RKO (cell line): ENCODE data around the gene P2RY2.
"Not testable (repeated sequence)": the region's sequence is repeated elsewhere in the genome, so short reads cannot be mapped to it uniquely, and the experiment has no call there.

Source experiments
- DNase-seq: peaks from one replicate; pipeline ENCODE4 v3.0.0-alpha.2; 2016; ENCODE audit warnings: low spot score

Gene P2RY2

DNA sequence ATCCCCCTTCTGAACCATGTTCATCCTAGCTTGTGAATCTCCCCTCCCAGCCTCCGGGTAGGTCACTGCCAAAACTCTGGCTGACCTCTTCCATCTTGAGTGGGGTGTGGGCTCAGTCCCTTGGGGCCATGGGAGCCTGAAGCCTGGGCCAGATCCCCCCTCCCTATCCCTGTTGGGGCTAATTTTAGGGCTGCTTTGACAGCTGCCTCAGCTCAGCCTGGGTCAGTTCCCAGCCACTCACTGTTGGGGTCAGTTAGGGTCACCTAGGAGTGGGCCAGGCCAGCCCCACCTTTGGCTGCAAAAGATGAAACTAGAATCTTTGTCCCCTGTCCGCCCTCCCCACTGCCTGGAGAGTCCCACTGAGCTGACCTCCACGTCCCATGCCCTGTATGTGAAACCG, 29.8 kb upstream of the P2RY2 start:
- DNase-seq, result no peak

DNA sequence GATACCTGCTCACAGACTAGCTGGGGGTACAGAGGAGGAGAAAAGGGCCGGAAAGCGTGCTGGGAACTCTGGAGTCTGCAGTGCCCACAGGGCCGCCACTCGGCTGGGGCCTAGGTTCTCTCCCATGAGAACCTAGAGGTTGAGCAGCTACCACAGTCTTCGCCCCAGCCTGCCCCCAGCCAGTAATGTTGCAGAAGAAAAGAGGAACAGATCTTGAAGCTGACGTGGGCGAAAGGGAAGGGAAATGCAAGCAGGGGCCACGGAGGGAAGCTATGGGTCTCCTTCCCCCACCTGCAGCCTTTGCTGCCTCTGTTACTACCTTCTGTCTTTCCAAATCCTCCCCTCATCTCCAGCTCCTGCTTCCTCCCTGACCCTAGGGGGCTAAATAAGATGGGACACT, 28.8 kb upstream of the P2RY2 start:
- no peak for DNase-seq

DNA sequence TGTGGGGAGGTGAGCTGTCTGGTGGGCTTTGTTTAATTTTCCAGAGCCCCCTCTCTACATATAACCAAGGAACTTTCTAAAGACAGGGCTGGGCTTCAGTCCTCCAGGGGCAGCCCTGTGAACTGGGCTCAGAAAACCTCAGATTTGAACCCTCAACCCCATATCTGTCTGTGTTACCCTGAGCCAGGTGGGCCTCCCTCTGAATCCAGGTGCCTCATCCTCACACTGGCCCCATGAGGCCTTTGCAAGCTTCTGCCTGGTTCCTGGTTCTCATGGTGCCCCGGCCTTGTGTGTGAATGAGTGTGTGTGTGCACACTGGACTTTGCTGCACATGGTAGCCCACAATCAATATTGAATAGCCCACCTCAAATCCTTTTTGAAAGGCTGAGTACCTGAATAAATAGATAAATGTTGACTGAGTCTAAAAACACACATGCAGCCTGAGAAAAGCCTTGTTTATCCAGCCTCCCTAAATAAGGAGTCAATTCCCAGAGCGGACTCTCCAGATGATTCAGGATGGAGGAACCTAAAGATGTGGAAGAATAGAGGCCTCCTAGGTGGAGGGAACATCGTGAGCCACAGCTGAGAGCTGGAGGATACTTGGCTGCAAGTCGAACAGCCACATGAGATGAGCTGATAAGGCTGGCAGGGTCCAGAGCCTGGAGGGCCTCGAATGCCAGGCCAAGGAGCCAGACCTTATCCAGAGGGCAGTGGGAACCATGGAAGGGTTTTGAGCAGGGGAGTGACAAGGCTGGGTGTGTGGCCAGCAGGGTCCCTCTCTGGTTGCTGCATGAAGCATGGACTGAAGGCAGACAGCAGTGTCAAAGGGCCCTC, 28.1 kb upstream of the P2RY2 start:
- DNase-seq, result no peak

DNA sequence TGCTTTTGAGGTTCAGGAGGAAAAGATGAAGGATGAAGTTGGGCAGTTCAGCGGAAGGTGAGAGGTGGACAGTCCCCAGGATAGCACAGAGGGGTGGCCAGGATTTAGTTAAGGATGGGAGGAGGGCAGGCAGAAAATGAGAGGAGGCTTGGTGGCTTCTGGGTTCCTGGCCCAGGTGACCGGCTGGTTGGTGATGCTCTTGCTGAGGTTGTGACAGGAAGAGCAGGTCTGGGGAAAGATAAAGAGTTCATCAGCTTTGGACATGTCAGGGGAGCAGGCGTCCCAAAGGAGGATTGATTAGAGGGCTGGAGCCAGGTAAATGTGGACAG, 27.6 kb upstream of the P2RY2 start:
- no peak for DNase-seq

DNA sequence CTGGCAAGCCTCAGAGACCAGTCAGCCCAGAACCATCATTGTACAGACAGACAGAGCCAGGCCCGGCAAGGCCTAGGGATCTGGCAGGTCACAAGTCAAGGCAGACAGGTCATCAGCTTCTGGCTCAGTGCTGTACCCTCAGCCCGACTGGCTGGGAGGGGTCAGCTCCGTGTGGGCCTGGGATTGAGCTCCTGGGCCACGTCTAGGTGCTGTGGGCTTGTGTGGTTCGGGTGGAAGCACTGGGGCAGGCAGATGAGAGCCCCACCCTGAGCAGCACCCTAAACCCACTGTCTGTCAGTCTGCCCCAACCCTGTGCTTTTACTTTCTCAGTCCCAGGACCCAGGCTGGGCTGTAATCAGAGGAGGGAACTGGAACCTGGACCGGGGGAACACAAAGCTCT, 26.9 kb upstream of the P2RY2 start:
- DNase-seq, result no peak

DNA sequence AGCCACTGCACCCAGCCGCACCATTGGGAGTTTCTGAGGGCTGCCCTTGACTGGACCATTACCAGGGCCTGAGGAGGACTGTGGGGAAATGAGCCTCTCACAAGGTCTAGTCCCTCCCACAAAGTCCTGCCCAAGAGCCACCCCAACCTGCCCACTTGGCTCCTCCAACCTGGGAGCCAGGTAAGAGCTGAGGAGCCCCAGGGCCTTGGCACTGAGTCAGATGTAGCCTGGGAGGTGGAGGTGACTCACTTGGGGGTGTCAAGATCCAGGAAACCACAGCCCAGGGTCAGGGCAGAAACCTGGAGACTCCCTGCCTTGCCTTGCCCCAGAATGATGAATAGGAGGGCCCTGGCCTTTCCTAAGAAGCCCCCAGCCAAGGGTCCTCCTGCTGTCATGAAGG, 25.8 kb upstream of the P2RY2 start:
- no peak for DNase-seq

DNA sequence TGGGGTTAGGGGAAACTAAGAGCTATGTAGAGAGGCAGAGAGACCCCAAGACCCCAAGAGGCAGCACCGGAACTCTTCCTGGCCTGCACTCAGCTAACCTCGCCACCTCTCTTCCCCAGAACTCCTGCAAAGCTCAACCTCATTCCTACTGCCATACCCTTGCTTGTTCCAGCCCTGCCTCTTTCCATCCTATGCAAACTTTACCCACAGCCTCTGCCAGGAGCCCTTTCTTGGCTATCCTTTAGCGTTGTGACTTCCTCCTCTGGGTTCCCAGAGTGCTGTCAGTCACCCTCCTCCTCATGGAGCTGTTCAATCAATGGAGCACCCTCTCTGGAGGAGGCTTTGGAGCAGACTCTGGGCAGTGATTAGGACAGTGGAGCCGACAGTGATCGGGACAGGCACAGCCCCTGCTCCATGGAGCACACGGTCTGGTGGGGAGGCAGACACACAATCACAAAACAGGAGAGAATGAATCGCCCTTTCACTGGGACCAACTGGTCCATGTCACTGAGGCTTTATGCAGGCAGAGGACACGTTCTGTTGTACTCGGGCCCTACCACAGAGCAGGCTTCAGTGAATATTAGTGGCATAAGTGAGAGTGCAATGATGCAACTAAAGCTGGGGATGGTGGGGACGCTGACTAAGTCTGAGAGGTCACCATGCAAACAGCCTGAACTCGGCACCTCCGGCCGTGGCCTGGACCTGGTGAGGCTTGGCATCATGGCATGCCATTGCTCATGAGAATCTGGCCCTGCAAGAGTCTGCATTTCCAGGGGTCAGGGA, 24.6 kb upstream of the P2RY2 start:
- no peak for DNase-seq

DNA sequence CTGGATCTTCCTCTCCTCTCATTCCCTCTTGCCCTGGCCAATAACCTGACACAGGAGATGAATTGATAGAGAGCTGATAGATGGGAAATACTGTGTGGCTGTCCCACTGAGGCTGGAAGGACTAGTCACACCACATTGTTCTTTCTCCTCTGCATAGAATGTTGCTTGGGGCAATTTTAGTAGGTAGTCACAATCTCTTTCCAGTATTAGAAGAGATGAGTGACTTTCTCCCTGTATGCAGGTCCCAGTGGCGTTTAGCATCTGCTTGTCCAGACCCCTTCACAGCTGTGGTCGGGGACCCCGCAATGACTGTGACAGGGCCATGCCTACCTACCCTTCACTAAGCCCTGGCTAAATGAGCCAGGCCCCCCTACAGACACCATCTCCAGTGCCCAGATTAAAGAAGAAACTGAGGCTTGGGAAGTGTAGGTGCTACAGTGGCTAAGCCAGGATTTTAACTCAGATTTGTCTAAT, 24.0 kb upstream of the P2RY2 start:
- no peak for DNase-seq

DNA sequence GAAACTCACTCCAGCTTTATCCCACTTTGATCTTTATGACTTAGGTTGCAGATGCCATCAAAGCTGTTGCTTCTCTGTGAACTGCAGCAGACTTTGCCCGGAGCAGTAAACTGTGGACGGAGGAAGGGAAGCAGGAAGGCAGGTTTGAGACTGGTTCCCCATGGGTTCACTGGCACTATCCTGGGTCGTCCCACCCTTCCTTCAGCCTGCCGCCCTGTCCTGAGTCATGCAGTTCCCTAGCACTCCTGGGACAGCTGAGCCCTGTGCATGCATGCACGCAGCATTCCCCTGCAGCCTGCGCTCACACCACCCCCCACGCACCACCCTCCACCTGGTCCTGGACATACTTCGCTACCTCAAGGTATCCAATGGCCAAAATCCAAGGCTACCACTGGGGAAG, 23.5 kb upstream of the P2RY2 start:
- no peak for DNase-seq

DNA sequence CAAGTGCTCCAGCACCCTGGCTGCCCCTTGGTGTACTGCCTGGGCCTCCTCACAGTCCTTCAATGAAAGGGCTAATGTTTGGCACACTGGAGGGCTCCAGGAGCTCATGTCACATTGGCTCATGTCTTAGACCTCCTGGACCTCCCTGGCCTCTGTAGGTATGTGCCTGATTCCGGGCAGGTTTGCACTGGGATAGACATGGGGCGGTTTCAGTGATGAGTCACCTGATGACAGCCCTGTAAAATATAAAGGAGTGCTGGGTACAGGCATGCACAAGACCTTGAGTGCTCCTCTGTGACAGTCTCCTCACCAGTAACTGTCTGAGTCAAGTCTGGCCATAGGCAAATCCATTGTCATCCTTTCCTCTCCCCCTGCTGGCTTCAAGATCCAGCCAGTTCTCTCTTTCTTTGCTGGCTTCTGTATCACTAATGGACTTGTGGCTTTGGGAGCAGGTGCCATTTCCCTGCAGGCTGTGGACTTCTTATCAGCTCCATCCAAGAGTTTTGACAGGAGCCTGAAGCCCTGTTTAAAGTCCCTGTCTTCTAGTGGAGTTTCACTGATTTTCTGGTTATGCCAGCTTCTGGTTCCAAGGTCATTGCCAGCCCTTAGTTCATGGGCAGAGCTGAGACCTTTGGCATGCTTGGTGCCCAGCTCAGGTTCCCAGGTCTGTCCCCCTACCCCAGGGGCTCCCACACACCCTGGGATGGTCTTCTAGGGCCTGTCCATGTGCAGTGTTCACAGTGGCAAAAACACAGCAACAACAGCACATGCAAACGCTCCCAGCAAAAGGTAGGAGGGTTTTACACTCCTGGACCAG, 22.7 kb upstream of the P2RY2 start:
- DNase-seq, result peak; percentile 32

DNA sequence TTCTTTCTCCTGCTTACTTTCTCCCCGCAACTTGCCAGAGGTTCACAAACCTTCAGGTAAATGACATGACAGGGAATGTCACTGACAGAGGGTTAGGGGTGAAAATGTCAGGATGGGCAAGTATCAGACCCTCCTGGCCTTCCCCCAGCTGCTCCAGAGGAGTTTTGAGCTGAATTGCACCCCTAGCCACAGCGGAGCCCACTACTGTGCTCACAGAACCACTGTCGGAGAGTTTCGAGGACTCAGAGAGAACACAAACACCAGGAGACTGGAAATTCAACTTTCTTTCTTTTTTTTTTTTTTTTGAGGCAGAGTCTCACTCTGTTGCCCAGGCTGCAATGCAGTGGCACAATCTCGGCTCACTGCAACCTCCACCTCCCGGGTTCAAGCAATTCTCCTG, 21.5 kb upstream of the P2RY2 start:
- DNase-seq, result no peak

DNA sequence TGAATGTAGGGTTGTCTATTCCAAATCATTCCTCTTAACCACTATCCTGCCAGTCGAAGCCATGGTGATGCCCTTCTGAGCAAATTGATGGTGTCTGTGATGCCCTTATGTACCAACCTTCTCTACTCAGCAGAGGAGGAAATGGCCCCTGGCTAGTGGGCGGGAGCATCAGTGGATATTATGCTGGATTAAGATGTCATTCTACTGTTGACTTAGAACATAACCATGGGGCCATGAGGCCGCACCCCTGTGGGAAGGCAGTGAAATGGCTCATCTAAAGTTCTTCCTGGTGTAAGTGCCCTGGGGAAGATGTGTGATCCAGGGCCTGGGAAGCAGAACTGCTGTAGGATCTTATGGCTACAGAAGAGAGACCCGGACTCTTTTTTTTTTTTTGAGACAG, 20.7 kb upstream of the P2RY2 start:
- DNase-seq, result no peak

DNA sequence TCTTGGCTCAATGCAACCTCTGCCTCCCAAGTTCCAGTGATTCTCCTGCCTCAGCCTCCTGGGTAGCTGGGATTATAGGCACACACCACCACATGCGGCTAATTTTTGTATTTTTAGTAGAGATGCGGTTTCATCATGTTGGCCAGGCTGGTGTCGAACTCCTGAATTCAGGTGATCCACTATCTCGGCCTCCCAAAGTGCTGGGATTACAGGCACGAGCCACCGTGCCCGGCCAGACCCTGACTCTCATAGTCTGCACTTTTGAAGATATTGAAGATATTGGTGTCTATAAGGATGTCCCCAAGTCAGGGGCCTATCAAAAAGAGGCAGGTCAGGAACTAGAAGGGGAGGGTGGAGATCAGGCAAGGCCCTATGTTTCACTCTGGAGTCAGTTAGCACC, 20.3 kb upstream of the P2RY2 start:
- DNase-seq, result not testable (repeated sequence)

DNA sequence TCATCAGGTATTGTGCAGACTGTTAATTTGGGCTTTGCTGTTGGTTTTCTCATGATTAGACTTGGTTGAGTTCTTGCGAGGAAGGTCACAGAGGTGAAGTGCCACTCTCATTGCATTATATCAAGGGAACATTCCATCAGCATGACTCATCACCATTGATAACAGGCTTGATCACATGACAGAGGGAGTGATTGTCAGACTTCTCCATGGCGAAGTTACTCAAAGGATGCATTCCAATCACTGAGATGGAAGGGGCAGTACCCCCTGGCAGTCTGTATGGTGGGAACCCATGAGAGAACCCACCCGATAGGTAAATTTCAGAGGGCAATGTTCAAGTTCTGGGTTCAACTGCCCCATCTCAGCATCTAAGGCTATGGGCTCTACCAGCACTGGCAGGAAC, 19.4 kb upstream of the P2RY2 start:
- no peak for DNase-seq

DNA sequence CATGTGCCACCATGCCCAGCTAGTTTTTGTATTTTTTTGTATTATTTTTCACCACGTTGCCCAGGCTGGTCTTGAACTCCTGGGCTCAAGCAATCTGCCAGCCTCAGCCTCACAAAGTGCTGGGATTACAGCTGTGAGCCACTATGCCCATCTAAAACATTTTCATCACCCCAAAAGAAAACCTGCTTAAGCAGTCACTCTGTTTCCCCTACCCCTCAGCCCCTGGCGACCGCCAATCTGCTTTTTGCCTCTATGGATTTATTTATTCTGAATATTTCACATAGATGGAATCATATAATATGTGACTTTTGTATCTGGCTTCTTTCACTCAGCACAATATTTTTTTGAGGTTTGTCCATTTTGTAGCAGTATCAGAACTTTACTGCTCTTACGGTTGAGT, 18.6 kb upstream of the P2RY2 start:
- DNase-seq, result no peak

DNA sequence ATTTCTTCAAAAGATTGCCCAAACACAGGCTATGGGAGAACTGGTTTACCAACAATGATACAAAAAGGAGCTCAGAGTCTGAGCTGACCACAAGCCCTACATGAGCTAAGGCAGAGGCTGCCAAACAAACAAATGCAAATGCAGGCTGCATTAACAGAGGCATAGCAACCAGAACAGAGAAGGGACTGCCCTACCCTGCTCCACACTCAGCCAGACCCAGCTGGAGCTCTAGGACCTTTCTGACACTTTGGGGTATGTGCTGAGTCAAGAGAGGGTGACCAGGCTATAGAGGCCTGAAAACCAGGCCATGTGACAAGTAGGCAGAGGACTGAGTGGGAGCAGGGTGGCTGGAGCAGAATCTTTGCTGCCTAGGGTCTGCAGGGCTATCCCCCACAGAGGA, 17.8 kb upstream of the P2RY2 start:
- no peak for DNase-seq

DNA sequence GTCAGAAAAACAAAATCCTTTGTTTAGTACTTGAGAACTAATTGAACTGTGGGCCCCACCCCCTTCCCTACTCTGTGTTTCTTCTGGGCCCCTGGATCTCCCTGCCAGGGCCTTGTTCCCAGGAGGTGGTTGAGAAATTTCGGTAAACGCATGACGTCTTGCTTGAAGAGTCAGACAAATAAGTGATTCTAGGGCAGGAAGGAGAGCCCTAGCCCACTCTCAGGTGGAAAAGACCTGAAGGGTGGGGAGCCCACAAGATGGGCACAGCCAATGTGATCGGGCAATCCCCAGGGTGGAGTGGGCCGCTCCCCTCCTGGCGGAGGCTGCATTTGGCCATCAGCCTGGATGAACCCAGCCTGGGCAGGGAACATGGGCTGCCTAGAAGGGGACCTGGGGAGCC, 16.8 kb upstream of the P2RY2 start:
- DNase-seq, result no peak

DNA sequence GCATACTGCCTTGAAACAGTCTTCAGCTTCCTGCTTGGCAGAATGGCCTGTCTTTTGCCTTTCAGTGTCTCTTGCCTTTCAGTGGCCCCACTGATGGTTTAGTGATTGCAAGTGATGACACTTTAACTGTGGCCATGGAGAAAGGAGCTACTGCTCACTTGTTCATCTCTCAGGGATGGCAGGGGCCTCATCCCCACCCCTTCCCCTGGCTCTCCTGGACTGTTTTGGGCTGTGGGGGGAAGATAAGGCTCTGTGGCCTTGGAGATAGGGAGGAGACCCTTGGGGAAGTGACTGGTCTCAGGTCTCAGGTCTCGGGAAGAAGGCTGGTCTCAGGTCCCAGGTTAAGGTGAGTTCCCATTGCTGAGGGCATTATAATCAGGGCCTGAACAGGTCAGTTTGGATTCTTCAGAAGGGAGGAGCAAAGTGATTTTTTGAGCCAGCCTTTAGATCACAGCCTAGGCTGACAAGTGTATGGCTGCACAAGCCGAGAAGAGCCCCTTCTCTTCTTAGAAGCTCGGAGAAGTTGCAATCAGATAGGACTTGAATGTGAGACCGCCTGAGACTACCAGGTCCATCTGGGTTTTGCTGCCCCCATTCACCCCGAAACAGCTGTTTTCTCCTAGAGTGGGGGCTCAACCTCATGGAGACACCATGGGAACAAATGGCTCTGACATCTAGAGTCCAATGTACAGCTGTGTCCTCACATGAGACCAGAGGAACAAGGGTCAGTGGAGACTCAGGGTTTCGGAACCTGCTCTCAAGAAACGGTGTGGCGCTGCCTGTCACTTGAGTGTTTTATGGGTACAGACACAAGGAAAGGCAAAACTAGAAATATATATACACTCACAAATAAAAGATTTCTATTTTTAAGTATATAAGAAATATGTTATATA, 15.9 kb upstream of the P2RY2 start:
- DNase-seq, result no peak

DNA sequence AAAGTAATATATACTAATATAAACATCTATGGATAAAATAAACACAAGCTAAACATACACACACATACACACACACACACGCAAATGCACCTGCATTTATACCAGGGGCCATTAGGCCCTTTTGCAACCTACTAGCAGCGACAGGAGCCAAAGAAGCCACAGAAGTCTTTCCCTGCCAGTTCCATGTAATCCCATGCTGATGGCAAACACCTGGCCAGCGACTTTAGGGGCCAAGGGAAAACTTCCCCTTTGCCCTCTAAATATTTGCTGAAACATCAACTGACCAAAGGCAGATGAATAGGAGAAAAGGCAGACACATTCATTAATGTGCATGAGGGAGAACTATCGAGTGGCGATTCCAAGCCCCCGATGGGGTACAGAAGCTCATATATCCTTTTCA, 14.8 kb upstream of the P2RY2 start:
- DNase-seq, result no peak

DNA sequence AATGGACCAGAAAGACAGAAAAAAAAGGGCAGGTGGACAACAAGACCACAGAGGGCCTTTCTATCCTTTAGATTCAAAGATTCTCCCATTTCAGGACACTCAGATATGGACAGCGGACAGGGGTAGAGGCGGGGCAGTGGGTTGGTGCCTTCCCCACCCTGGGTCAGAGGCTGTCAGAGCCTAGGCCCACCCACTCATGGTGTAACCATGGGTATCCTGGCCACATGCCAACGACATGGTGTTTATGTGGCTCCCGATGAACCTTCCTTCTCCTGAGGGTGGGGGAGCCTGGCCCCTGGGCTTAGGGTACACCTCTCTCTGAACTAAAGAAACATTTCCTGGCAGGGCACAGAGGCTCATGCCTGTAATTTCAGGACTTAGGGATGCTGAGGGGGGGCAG, 14.3 kb upstream of the P2RY2 start:
- no peak for DNase-seq

DNA sequence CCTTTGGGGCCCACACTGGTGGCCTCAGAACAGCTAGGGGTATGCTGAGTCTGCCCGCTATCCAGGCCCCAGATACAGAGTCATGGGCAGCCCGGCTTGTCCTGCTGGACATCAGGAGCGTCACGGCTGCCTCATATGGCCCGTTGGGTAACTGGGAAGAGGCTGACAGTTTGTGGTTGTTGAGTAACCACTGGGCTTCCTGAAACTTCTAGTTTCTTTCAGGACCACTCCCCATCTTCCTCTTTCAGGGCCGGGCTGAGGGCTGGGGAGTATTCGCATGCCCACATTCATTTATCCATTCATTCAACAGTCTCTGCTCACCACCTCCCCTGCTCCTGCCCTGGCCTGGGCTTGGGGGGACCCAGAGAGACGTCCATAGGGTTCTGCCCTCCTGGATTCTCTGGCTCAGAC, 13.4 kb upstream of the P2RY2 start:
- no peak for DNase-seq
